Measurements from ENCODE around the gene PCBP3.

Gene PCBP3

DNA sequence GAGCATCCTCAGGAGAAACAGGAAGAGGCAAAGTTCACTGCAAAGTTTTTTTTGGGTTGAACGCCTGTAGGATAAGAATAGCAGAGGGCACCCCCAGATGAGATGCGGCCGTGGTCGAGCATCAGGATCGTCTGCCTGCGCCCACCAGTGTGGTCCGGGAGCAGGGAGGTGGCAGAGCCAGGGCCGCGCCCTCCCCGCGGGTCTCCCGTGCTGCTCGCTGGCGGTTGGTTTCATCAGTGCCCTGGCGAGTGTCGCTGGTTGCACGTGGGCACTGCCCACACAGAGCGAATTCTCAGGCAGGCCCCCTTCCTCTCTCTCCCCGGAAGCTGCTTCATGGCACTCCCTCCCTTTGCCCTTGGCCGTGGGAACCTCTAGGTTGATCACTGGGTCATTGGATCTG, 120.0 kb downstream of the PCBP3 start:
- no peak for DNase-seq

DNA sequence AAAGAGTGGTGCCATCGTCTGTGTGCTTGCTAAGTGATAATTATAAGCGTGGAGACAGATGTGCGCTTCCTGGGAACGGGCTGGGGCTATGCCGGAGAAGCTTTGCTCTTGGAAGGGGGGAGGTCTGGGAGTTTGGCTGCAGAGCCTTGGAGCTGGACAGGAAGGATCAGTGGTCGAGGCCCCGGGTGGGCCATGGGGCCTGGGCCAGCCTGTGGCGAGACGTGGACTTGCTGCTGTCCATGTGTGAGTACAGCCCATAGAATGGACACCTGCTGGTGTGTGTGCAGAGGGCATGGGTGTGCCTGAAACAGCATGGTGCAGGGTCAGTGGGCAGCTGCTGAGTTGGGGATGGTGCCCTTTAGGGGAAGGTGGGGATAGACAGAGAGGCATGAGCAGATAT, 121.3 kb downstream of the PCBP3 start:
- no peak for DNase-seq

DNA sequence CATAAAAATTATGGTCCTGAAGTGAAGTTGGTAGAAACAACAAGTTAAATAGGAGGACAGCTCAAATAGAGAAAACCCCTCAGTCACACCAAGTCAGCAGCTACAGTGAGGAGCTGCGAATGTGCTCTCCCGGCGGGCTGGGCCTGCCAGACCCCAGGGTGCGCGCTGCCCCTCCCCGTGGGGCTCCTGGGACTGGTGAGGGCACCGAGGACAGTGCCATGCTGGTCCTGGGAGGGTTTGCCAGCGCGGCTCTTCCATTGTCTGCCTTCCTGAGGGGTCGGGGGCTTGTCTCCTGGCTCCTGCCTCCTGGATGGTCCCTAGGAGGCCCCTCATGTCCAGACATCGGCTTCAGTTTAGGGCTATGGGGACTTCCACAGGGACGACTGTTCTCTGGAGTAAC, 121.8 kb downstream of the PCBP3 start:
- DNase-seq: no peak

DNA sequence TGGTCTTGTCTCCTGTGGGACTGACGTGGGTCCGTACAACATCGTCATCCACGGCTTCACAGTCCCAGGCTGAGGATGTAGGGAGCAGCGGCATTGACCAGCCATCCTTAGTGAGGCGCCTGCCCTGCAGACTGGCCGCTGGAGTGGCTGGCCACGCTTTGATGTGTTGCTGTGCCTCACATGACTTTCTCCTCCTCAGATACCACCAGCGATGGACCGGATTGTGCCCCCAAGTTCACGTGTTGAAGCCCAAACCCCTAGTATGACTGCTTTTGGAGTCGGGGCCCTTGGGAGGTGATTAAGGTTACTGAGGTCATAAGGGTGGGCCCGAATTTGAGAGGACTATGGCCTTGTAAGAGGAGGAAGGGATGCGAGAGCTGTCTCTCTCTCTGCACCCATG, 122.5 kb downstream of the PCBP3 start:
- DNase-seq: no peak

DNA sequence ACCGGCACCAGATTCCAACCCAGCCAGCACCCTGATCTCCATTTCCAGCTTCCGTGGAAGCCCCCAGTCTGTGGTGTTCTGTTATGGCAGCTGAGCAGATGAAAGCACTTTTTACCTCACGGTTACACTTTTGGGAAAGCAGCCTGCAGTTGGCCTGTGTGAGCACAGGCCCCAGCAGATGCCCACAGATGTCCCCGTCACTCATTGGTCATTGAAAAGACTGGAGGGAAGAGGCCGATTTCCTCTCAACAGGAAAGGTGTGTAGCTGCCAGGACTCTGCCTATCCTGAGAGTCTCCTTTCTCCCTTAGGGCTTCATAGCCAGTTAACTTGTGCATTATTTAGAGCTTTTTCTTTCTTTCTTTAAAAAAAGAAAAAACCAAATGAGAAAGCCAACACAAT, 123.0 kb downstream of the PCBP3 start:
- DNase-seq: no peak

DNA sequence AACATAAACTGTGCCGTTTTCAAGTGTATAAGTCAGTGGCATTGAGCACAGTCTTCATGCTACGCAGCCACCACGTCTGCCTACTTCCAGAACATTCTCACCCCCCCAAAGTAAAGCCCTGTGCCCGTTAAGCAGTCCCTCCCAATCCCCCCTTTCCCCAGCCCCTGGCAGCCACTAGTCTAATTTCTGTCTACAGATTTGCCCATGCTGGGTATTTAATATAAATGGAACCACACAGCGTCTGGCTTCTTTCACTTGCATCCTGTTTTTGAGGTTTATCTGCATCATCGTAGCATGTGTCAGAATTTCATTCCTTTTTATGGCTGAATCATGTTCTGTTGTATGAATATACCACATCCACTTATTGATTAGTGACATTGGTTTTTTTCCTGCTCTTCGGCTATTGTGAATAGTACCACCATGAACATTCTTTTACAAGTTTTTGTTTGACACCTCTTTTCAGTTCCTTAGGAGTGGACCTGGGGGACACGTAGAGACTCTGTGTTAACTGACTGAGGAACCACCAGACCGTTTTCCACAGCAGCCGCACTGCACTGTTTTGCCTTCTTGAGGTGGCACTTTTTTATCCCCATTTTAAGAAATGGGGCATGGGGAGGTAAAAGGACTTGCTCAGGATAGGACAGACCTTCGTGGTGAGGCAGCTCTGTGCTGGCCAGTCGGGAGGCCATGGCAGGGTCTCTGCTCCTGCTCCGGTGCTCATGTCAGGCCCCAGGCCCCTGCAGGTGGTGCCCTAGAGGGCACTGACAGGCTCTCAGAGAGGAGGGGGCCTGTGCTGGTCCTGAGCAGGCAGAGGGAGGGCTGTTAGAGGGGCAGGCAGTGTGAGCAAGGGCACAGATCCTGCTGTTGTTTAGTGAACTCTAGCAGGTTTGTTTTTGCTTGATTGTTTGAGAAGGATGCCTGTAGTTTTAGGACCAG, 123.8 kb downstream of the PCBP3 start:
- no peak for DNase-seq

DNA sequence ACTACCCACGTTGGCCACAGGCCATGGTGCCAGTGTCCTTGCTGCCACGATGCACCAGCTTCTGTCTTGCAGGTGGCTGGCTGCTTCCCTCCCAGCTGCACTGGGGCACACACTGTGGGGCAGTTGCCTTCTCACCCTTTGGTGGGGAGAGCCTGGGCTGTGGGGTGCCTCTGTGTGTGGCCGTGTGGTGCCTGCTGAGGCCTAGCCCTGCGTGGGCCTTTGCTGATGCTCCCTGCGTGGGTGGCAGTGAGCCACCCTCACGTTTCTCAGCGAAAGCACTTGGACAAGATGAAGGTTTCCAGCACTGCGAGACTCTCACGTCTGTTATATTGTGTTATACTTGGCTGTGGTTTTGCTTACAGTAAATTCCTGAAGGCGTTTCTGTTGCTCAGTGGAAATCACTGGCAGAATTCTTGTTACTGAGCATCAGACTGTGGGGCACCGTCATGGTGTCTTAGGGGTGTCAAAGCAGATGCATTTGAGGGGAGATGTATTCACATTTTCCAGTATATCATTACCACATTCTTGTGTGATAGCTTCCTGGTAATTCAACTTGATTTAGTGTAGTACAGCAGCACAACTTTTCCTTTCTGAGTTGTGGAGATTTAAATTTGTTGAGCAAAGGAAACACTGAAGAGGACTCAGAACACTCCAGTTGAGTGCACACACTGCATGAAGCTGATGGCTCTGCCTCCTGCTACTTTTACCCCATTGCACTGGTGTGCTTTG, 124.7 kb downstream of the PCBP3 start:
- DNase-seq: no peak

DNA sequence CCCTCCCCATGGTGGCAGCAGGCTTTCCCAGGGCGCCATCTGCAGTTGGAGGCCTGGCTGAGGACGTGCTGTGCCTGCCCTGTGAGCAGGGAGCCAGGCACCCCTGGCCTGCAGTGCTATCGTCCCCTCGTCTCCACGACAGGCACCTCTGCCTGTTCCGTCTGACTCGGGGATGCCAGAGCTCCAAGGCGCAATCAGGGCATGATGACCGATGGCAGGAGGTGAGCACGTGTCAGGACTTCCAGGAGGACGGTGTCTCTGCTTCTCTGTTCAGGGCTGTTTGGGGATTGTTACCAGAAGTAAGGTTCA, 125.2 kb downstream of the PCBP3 start:
- no peak for DNase-seq

DNA sequence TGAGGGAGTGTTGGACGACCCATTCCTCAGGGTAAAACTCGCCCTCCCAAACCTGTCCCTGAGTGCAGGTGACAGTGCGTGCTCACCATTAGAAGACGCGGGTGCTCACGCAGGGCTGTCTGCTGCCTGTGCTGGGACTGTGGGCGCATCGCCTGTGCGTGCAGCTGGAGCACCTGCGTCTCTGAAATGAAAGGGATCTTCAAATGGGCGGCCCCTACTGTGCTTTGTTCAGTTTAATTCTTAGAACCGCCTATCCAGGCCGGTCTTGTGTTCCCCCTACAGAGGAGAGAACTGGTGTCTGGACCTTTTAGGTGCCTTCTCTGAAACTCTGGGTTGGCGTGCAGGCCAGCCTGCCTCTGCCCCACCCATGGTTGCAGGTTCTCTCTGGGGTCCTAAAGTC, 125.8 kb downstream of the PCBP3 start:
- DNase-seq: no peak

DNA sequence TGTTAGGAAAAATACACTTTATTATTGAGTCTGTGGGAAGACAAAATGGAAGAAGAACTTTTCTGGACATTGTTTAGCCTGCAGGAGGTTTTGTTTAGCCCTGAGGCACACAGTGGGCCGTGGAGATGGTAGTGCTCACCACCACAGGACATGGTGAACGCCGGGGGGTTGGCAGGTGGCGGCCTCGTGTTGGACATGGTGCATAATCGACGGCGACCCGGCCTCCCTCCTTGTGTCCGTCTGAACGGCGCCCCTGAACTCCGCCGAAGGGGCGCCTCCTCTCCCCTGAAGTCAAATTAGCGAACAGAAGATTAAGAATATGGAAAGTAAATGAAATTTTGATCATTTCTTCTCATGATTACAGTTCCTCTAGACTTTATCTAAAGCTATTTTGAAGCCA, 126.4 kb downstream of the PCBP3 start:
- DNase-seq: no peak

DNA sequence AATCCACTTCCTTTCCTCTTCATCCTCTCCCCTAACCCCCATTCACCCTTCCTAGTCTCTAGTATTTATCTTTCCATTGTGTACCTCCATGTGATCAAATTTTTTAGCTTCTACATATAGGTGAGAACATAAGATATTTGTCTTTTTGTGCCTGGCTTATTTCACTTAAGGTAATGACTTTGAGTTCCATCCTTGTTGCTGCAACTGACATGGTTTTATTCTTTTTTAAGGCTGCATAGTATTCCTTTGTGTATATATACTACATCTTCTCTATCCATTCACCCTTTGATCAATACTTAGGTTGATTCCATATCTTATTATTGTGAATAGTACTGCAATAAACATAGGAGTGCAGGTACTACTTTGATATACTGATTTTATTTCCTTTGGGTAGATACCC, 128.7 kb downstream of the PCBP3 start:
- no peak for DNase-seq

DNA sequence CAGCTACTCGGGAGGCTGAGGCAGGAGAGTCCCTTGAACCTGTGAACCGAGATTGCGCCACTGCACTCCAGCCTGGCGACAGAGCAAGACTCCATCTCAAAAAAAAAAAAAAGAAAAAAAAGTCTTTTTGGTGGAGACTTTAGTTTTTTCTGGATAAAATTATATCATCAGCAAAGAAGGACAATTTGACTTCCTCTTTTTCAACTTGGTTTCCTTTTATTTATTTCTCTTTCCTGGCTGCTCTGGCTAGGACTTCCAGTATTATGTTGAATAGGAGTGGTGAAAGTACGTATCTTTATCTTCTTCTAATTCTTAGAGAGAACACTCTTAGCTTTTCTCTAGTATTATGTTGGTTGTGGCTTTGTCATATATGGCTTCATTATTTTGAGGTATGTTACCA, 130.8 kb downstream of the PCBP3 start:
- no peak for DNase-seq

DNA sequence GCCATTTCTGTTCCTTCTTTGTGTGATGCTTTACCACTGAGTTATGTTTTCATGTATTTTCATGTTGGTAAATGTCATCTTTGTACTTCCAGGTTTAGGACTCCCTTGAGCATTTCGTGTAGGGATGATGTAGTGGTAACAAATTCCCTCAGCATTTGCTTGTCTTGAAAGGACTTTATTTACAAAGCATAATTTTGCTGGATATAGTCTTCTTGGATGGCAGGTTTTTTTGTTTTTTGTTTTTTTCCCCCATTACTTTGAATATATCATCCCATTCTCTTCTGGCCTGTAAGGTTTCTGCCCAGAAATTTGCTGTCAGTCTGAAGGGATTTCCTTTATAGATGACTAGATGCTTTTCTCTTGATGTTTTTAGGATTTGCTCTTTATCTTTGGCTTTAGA, 133.4 kb downstream of the PCBP3 start:
- no peak for DNase-seq

DNA sequence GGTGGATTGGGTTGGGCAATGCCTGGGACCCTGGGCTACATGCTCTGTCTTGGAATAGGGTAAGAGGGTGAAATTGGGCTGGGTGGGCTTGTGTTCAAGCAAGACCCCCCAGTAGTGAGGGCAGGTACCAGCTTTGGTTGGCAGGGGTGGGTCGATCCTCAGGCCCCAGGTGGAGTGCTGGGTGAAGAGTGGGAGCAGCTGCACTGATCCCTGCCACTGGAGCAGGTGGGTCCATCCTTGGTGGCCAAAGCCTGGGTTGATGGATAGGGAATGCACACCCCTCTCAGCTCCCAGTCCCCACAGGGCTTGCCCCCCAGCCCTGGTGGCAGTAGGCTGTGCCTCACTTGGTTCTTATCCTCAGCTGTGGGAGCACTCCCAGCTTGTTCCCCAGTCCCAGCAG, 135.2 kb downstream of the PCBP3 start:
- DNase-seq: no peak

DNA sequence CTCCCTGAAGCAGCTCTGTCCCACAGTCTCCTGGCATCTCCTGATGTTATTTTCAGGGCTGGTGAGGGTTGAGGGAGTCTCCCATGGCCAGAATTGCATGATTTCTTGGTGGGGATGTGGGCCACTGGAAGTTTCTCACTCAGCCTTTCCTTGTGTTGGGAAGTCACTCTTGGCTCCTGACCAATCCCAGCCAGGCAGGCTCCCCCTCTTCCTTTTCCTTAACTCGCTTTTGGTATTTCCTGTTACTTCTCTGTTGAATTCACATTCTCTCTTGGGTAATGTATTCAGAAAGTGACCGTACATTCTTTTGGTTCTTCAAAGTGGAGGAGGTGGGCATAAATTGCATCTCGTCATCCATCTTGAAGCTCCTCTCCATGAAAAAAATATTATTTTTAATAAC, 135.7 kb downstream of the PCBP3 start:
- DNase-seq: no peak

DNA sequence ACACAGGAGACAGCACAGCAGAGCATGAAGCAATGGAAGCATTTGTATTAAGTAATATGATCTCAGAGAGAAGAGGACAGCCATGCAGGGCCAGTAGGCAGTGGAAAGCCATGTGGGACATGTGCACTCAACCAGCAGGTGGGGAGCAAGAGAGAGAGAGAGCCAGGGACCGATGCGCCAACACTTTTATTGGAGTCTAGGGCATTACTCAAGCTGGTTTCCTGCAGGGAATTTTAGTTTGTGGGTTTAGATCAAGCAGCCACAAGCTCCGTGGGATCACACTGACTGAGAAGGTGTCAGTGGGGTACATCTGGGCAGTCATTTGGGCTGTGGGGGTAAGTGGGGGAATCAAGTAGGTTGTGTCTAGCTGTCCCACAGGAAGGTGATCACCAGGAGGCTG, 137.1 kb downstream of the PCBP3 start:
- no peak for DNase-seq

DNA sequence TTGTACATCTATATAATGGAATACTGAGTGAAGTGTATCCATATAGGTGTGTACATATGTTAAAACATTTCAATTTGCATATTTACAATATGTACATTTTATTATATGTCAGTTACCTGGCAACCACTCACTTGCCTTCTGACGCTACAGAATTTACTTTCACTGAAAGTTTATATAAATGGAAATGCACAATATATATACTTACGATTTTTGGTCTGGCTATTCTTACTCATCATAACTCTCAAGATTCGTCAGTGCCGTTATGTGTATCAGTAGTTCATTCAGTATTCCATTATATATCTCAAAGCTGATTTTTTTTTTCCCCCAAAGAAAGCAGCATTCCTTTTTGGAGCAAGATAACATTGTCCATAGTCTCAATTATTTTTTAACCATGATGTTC, 138.2 kb downstream of the PCBP3 start:
- DNase-seq: no peak

DNA sequence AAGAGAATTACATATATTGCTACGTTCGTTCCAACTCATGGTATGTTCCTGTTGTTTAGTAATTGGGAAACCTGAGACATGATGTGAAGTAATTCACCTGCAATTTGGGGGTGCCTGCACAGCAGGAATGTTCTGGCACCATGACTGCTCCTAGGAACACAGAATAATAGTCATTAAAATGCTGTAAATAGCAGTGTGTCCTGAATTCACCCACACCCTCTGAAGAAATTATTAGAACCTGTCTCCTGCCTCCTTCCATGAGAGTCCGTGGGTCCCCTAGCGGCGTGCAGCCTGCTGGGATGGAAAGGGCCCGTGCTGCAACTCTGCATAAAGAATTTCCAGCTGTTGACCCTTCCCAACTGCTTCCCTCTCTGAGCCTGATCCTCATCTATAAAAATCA, 143.1 kb downstream of the PCBP3 start:
- no peak for DNase-seq

DNA sequence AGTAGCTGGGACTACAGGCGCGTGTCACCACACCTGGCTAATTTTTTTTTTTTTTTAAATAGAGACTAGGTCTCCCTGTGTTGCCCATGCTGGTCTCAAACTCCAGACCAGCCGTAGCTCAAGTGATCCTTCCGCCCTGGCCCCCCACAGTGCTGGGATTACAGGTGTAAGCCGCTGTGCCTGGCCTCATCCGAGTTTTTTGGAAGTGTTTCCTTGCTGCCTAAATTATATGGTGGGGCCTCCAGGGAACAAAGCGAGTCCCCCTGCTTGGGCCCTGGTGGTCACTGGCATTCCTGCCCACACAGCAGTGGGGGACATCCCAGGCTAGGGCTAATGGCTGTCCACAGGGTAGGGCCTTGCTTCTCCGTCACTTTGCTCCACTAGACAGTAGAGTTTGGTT, 143.8 kb downstream of the PCBP3 start:
- DNase-seq: no peak

DNA sequence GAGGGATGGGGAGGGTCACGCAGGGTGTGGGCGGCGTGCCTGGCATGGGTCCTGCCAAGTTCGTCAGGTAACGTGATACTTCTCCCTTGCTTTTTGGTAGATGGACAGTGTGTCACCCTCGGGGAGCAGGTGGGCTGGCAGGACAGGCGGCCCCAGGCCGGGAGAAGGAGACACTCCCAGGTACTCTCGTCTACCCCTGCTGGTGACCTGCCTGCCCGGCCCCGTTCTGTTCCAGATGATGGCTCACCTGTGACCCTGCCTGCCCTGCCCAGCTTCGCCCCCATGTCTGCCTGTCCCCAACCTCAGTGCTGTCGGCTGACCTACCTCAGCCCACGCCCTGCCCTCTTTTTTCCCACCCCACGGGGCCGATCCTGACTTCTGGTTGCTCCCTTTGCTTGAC, 144.7 kb downstream of the PCBP3 start:
- no peak for DNase-seq

DNA sequence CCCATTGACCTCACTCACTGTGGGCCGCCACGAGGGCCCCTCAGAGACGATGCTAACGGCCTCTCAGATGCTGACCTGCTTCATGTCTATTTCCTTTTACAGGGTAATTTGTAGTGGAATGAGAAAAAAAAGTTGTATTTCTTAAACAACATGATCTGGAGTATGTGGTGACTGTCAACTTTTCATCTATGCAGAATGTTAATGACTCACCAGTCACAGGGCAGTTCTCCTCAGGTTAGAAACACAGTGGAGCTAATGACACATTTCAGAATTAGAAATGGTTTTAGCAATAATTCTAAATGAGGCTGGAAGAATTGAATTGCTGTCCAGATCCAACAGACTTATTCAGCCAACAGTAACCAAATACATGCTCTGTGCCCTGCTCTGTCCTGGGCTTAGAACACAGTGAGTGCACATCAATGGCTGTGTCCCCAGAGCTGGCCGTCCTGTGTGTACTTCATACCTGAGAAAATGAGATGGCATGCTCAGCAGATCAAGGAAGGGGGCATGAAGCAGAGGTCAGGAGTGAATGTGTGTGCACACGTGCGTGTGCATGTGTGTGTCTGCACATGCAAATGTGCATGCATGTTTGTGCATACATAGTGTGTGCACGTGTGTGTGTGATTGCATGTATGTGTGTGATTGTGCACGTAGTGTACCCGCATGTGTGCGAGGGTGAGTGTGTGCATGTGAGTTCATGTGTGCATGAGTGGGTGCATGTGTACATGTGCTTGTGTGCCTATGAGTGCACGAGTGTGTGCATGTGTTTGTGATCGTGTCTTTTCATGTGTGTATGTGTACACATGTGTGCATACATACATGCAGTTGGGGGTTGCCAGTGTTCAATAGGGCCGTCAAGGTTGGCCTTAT, 145.3 kb downstream of the PCBP3 start:
- no peak for DNase-seq

DNA sequence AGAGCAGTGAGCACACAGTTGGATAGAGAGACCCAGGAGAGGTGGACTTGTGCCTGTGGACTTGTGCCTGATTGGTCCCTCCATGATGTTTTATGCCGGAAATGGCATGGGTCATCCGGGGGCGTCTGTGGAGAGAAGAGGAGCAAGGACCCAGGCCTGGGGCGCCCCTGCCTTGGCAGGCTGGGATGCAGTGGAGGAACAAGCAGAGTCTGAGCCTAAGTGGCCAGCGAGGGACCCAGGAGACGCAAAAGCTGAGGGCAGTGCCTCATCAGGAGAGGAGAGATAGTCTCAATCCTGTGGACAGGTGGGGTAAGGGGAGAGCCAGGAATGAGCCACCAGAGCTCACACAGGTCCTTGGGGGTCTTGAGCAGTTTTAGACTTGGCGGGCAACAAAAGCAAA, 146.9 kb downstream of the PCBP3 start:
- DNase-seq: no peak

DNA sequence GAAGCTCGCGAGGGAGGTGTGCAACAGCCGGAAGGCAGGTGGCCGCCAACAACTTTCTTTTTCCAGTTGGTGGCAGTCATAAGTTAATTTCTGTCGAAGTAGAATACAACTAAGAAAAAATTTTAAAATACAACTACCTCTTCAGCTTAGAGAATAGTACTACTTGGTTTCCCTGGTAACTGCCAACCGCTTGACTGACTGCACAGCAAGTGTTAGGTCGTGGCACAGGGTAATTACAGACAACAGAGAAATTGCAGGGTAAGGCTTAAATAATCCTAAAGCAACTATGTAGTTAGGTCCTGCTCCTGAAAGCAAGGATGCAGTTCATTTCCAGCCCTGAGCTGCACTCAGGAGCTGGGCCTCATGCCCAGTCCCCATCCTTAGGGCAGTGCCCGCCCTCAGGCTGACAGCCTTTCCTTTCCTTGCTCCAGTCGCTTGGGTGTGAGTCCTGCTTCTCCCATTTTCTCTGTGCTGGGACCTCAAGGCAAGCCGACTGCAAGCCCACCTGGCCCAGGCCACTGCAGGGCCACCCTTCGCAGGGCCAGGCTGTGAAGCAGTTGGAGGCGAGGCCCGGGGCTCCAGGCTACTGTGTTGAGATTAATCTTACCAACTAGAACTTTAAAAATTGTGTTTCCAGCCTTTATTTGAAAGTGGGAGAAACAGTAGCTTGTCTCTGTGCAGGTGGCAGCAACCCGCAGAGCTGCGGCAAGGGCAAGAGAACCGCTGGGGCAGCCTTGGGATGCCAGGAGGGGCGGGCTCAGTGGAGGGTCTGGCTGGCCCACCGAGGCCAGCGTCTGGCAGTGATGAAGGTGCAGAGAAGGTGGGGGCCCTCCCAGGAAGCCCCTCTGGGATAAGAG, 148.3 kb downstream of the PCBP3 start:
- DNase-seq: no peak
